NCI-H345 (cell line): ENCODE measurements around the gene C19orf47.

Experiments
- DNase-seq: peaks from one replicate; lab custom pipeline; 2025; lab: John Stamatoyannopoulos, UW

C19orf47 gene

DNA sequence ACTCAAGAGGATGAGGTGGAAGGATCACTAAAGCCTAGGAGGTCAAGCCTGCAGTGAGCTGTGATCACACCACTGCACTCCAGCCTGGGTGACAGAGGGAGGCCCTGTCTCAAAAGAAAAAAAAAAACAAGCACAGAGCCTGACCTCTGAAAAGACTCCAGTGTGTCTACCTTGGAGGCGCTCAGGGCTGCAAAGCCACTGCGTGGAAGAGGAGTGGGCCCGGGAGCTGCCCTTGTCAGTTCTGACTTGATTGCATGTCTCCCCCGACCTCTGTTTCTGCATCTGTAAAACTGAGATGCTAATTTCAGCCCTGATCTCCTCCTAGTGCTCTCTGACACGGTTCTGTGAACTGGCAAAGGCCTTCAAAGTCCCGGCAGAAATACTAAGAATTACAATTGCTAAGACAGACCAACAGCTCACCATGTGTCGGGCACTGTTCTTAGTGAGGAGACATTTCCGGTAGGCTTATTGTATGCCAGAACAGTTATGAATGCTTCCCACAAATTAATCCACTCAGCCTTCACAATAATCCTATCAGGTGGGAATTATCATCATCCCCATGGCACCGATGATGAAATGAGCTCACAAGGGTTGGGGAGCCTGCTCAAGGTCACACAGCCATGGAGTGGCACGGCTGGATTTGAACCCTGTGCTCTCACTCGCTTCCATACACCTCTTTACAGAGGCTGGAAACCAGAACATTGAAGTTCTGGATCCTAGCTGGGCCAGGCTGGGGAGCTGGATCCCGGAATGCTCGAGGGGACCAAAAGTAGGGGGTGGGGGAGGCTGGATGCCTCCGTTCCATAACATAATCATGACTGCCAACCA, 66.6 kb downstream of the C19orf47 start:
- DNase-seq: no peak

DNA sequence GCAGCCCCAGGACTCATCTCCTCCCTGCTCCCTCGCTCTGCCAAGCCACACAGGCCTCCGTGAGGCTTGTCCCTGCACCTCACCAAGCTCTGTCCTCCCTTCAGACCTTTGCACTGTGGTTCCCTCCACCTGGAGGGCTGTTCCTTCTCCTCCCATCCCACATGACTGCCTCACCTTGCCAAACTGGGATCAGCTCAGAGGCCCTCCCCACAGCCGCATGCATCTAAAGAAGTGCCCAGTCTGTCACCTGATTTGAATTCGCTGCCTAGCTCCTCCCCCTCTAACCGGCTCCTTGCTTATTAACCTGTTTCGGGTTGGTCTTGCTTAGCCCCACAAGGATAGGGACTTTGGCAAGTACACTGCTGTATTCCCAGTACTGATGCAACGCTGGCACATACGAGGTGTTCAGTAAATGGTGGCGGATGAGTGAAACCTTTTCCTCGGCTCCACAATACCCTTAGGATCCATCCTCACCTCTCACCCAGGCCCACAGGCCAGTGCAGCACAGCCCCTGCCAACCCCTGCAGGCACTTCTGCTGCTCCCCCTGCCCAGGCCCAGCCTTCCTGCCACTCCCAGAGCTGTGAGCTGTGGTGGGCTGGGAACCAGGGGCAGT, 67.5 kb downstream of the C19orf47 start:
- no peak for DNase-seq

DNA sequence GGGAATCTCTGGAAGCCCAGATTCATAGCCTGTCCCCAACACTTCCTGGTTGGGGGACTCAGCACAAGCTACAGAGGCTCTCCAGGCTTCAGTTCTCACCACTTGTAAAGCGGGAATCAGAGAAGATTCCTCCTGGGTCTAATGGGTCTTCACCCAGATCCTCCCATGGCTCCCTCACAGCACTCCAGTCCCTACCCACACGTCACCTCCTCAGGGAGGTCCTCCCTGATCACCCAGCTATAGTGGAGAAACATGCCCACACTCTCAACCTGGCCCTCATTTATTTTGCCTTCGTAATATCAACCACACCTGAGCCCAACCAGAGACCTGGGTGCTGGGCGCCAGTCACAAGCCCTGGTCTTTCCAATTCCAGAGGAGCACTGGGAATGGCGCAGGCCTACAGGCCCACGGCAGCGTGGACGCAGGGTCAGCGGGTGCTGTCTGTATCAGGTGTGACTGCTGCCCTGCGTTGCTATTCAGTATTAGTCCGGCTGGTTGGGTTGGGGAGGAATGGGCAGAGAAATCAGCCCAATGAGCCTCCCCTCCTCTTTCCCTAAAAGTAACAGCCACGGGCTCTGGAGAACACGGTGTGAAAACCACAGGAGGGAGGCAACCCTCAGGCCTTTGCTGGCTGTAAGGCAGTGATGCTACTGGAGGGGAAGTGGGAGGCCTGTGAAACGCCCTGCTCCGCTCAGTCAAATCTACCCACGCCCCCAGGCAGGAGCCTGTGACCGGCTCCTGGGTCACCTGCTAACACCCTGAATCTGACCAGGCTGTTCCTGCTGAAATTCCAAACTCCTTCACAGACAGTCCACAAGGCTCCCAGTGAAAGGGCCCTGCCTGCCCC, 68.2 kb downstream of the C19orf47 start:
- no peak for DNase-seq

DNA sequence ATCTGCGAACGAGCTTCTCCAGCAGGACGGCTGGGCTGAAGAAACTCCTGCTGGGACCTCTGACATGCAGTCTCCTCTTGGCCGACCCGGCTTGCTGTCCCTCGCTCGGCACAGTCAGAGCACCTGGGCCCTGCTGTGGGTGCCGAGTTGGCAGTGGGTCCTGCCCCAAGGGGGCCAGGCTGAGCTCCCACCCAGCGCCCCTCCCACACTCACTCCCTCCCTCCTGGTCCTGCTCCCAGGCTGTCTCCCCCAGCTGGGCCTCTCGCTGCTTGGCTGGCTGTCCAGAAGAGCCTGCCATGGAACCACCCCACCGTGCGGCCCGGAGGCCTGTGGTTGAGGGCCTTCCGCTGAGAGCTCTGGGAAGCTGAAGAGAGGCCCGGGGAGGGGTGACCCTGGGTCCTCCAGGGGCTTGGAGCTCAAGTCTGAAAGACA, 69.1 kb downstream of the C19orf47 start:
- no peak for DNase-seq

DNA sequence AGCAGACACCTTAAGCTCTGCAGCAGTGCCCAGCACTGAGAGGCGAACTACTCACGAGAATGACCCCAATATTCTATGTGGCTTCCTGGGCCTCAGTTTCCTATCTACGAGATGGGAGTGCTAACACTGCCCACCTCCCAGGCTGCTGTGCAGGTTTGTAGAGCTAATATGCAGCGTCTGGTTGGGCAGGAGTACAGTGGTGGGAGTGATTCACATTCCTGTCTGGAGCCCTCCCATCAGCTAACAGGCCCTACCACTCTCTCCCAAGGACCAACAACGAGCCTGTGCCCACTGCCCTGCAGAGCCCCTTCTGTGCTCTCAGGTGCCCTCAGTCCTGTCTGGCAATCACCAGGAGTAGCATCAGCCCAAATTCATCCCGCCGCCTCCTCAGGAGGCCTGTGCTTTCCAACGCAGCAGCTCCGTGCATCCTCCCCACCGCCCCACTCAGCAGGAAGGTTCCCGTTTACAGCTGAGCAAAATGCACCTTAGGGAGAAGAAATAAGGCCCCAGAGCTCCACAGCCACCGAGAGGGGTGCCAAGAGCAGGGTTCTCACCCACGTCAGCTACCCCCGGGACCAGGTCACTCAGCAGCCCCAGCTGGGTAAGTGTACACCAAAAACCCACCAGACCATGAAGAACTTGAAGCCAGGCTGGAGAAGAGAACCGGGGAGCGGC, 69.7 kb downstream of the C19orf47 start:
- DNase-seq: no peak

DNA sequence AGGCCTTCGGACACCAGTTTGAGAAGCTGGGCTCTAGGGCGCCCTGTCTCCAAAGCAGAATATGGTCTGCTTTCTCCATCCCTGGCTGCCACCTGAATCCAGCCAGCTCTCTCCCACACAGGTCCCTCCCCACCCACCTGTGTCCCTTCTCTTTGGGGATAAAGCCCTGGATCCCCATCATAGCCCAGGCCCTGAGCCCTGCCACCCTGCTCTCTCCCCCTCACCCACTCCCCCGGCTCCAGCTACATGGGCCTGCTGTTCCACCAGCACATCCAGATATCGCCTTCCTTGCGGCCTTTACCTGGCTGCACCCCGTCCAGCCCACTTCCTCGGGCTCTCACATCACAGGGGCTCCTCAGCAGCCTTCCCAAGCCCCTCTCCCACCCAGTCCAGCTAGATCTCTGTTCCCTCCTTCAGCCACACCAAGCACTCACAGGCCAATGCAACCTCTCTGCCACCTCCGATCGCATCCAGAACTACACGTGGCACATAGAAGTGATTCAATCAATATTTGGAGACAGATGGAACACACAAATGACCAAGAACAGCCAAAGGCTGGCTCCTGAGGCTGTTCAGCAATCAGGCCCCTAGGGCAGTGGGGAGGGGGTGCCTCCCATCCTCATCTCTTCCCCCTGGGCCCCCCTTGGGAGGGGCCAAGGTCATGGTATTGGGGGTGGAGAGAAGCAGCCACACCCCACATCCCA, 70.7 kb downstream of the C19orf47 start:
- no peak for DNase-seq

DNA sequence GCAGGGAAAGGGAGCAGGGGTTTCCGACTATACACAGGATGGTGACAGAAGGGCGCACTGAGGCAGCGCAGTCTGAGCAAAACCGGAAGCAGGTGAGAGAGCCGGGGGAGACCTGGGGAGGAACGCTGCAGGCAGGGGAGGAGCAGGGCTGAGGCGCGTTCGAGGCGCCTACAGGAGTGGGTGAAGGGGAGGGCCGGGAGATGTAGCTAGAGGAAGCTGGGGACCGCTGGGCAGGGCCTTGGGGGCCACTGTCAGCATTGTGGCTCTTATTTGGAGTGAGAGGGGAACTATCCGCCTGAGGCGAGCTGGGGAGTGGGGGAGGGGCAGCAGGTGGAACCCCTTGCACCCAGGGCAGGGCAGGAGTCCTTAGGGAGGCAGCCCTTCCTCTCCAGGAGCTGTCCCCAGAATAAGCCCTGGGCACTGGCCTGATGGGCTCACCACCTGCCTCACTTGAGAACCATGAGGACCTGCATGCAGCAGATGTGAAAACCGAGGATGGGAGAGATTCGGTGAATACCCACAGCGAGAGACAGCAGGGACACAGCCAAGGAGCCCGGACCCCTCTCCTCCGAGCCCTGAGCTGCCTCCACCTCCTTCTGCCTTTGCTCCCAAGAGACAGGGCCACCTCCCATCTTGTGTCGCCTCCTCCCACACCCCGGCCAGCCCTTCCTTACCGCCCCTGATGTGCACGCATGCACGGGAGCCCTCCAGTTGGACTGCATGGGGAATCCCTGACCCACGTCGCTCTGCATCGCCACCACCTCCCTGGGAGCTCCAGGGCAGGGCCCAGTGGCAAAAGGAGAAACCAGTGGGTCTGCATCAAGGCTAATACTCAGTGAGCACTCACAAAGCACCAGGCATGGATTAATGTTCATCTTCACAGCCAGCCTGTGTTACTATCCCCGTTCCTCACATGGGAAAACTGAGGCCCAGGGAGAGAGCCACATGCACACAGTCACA, 73.3 kb downstream of the C19orf47 start:
- no peak for DNase-seq

DNA sequence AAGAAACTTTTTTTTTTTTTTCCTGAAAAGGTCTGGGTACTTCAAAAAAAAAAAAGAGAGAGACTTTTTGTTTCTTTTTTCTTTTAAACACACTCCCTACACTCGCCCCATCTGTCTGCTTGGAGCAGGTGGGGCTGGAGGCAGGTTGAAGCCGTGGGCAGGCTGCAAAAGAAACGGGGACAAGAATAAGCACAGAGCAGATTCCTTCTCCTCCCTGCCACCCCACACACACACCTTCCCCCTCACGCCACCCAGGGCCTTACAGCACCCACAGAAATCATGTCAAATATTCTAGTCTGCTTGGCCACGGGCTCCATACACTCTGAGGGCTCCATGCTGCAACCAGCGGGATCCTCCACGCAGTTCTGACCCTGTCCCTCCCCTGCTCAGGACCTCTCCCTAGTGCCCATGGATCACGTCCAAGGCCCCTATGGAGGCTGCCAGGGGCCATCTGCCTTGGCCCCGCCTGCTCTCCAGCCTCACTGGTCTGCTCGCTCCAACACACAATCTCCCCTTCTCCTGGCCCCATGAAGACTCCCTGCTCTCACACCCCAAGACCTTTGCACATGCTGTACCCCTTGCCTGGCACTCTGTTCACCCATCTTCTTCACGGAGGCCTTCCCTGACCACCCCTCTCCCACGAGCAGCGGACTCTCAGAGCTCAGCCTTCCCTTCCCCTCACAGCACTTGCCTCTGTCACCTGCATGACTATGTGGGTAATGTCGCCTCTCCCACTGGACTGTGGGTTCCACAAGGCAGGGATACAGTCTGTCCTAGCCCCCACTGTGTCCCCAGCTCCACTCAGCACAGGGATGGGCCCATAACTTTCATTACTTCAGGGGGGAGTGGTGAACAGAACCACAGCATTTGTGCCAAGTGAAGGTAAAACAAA, 74.5 kb downstream of the C19orf47 start:
- no peak for DNase-seq

DNA sequence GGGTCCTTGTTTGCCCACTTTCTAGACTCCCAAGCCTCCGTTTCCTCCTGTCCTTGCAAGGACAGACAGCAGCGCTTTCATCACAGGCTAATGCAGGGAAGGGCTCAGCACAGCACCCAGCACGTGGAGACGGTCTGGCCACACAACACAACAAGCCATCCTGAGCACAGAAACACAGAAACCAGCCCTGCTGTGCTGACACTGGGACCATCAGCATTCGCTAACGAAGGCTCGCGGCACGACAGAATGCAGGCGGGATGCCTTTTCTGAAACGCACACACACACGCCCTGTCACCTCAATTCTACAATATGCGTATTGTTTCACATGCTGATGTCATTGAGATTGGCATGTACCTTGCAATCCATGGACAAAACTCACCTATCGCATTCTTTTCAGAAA, 75.9 kb downstream of the C19orf47 start:
- DNase-seq: no peak

DNA sequence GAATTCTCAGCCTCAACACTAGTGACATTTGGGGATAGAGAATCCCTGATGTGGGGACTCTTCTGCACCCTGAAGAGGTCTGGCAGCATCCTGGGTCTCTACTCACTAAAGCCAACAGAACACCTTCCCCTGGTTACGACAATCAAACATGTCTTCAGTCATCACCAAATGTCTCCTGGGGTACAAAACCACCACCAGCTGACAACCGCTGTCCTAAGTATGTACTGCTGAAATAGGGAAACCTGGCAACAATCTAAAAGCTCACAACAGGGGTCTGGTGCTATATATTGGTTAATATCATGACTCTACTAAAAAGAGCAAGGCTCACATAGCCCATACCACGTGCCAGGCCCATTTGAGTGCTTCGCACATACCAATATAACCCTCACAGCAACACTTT, 76.5 kb downstream of the C19orf47 start:
- no peak for DNase-seq

DNA sequence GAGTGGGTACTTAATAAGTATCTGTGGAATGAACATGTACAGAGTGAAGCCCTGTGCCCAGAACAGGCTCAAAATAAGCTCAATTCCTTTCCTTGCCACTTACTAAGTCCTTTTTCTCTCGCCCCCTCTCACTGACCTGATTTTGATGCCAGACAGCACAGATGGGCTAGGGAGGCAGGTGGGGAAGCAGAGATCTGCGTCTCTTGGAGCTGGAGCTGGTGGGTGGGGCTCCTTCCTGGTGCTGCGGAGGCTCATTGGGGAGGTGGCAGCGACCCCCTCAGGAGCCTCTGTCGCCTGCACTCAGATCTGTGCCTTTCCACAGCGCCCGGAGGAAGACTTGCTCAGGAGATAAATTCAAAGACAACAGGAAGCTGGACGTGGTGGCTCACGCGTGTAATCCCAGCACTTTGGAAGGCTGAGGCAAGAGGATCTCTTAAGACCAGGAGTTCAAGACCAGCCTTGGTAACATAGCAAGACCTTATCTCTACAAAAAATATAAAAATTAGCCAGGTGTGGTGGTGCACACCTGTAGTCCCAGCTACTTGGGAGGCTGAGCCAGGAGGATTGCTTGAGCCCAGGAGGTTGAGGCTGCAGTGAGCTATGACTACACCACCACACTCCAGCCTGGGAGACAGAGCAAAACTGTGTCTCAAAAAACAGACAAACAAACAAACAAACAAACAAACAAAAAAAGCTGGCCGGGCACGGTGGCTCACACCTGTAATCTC, 77.7 kb downstream of the C19orf47 start:
- no peak for DNase-seq
